DND-41 (cell line): ENCODE data around the gene ACADL.

Experiments used
- ATAC-seq: fragments of 200-7000 bp; cut with Tn5 transposase; 3 replicates; pipeline ENCODE4 v1.9.1; 2021; ENCODE audit warnings: low read depth; ENCODE audit not compliant: insufficient read depth
- DNase-seq: peaks from one replicate; pipeline ENCODE4 v3.0.0-alpha.2; 2020
- H2AFZ ChIP-seq: 2 replicates; pipeline ENCODE4 v1.6.0; 2012; ENCODE audit warnings: low read depth, low read length
- H3K27ac ChIP-seq: 2 replicates; pipeline ENCODE4 v1.5.1; 2012; ENCODE audit warnings: low read length, inconsistent platforms
- H3K27me3 ChIP-seq: fragments of 200-600 bp; sonication (generic); 2 replicates; pipeline ENCODE4 v1.6.0; 2012; ENCODE audit warnings: low read length, mild to moderate bottlenecking, inconsistent platforms; ENCODE audit not compliant: insufficient read depth, poor library complexity
- H3K36me3 ChIP-seq: 2 replicates; pipeline ENCODE4 v1.5.1; 2012; ENCODE audit warnings: low read length, inconsistent platforms; ENCODE audit not compliant: insufficient read depth
- H3K4me1 ChIP-seq: 2 replicates; pipeline ENCODE4 v1.5.1; 2012; ENCODE audit warnings: mild to moderate bottlenecking, low read length; ENCODE audit not compliant: insufficient read depth
- H3K4me2 ChIP-seq: 2 replicates; pipeline ENCODE4 v1.6.0; 2012; ENCODE audit warnings: mild to moderate bottlenecking, moderate library complexity, low read length, inconsistent platforms; ENCODE audit not compliant: insufficient read depth
- H3K4me3 ChIP-seq, 2 experiments: fragments of 200-600 bp in 1 of 2; shearing (Covaris generic) in 1 of 2; 2 replicates each; pipeline ENCODE4 v1.5.1; 2012 to 2016; ENCODE audit warnings: inconsistent platforms in 2 of 2, low read length in 2 of 2, mild to moderate bottlenecking in 2 of 2, low read depth in 1 of 2, moderate library complexity in 1 of 2
- H3K79me2 ChIP-seq: 2 replicates; pipeline ENCODE4 v1.6.0; 2012; ENCODE audit warnings: low read length, inconsistent platforms; ENCODE audit not compliant: insufficient read depth
- H3K9ac ChIP-seq: 2 replicates; pipeline ENCODE4 v1.6.0; 2012; ENCODE audit warnings: low read depth, mild to moderate bottlenecking, inconsistent platforms, low read length, moderate library complexity
- H3K9me3 ChIP-seq: 2 replicates; pipeline ENCODE4 v1.5.1; 2012; ENCODE audit warnings: low read length, moderate library complexity, mild to moderate bottlenecking, inconsistent platforms; ENCODE audit not compliant: insufficient read depth, severe bottlenecking
- H4K20me1 ChIP-seq: 2 replicates; pipeline ENCODE4 v1.6.0; 2012; ENCODE audit warnings: low read length; ENCODE audit not compliant: insufficient read depth
- EZH2 ChIP-seq: IDR thresholded peaks from 3 replicates; pipeline ENCODE4 v1.6.1; 2012; ENCODE audit warnings: borderline replicate concordance, low read depth, mild to moderate bottlenecking, moderate library complexity, low read length, inconsistent platforms; ENCODE audit not compliant: severe bottlenecking
- TF ChIP-seq, protein P1 (sequence below): IDR thresholded peaks from 2 replicates; pipeline ENCODE4 v1.5.1; 2012; ENCODE audit warnings: borderline replicate concordance, low read length, moderate library complexity, mild to moderate bottlenecking; ENCODE audit not compliant: poor library complexity, severe bottlenecking; ENCODE audit errors: extremely low read depth

Gene ACADL

GRCh38 chr2:210262036-210262435 lies 36.8 kb upstream of the ACADL start:
- no peak for DNase-seq
- H4K20me1 ChIP-seq: no peaks in the 10 kb centered on the region
- no peak for ATAC-seq
- H3K9ac ChIP-seq: no peak overlapping the region
- no peaks in the 10 kb centered on the region for H3K9me3 ChIP-seq
- H3K27ac ChIP-seq: no peak overlapping the region
- TF ChIP-seq, protein P1, sequence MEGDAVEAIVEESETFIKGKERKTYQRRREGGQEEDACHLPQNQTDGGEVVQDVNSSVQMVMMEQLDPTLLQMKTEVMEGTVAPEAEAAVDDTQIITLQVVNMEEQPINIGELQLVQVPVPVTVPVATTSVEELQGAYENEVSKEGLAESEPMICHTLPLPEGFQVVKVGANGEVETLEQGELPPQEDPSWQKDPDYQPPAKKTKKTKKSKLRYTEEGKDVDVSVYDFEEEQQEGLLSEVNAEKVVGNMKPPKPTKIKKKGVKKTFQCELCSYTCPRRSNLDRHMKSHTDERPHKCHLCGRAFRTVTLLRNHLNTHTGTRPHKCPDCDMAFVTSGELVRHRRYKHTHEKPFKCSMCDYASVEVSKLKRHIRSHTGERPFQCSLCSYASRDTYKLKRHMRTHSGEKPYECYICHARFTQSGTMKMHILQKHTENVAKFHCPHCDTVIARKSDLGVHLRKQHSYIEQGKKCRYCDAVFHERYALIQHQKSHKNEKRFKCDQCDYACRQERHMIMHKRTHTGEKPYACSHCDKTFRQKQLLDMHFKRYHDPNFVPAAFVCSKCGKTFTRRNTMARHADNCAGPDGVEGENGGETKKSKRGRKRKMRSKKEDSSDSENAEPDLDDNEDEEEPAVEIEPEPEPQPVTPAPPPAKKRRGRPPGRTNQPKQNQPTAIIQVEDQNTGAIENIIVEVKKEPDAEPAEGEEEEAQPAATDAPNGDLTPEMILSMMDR: no peak
- TF ChIP-seq EZH2: no peak
- no peaks in the 10 kb centered on the region for H3K79me2 ChIP-seq
- no peaks in the 10 kb centered on the region for H3K27me3 ChIP-seq
- H3K4me1 ChIP-seq: no peaks in the 10 kb centered on the region
- H2AFZ ChIP-seq: no peak overlapping the region
- no peaks in the 10 kb centered on the region for H3K36me3 ChIP-seq
- no peak overlapping the region for H3K4me2 ChIP-seq
- no peak overlapping the region for H3K4me3 ChIP-seq

- TF ChIP-seq, protein P1: no peak
- no peak for TF ChIP-seq EZH2
- Histone ChIP-seq H3K27me3 (no peaks in the 10 kb centered on the region), H3K4me1 (no peaks in the 10 kb centered on the region), H3K4me3 (no peak overlapping the region), H3K36me3 (no peaks in the 10 kb centered on the region), H3K27ac (no peak overlapping the region), H3K9ac (no peak overlapping the region), H4K20me1 (no peaks in the 10 kb centered on the region), H3K79me2 (no peaks in the 10 kb centered on the region), H2AFZ (no peak overlapping the region), H3K4me2 (no peak overlapping the region), H3K9me3 (no peaks in the 10 kb centered on the region)
- no peak for ATAC-seq
- no peak for DNase-seq
Measured at GRCh38 chr2:210259687-210260086, 34.4 kb upstream of the ACADL start.

- no peak overlapping the region for H3K4me2 ChIP-seq
- no peaks in the 10 kb centered on the region for H3K27me3 ChIP-seq
- ATAC-seq: no peak
- H3K4me1 ChIP-seq: no peaks in the 10 kb centered on the region
- DNase-seq: no peak
- no peaks in the 10 kb centered on the region for H3K9me3 ChIP-seq
- H3K36me3 ChIP-seq: no peaks in the 10 kb centered on the region
- no peak overlapping the region for H3K4me3 ChIP-seq
- no peaks in the 10 kb centered on the region for H4K20me1 ChIP-seq
- H2AFZ ChIP-seq: no peak overlapping the region
- H3K27ac ChIP-seq: no peak overlapping the region
- TF ChIP-seq, protein P1: no peak
- TF ChIP-seq EZH2: no peak
- H3K9ac ChIP-seq: no peak overlapping the region
- no peaks in the 10 kb centered on the region for H3K79me2 ChIP-seq
Measured at GRCh38 chr2:210252699-210253606, 27.7 kb upstream of the ACADL start.
